Hair follicular keratinocyte (primary cell): Measurements from ENCODE around the gene TAGLN2. TPM values are rescaled to one million over a fixed set of nuclear protein-coding genes. Genes with fewer than 3 reads are reported as not detected.

Experiments used
- total RNA-seq: library from RNA; depleted of rRNA; stranded (reverse); fragments of >200 nt; gene quantifications from 2 replicates; pipeline ENCODE4 v1.2.3, GENCODE V29; 2015

The TAGLN2 gene
- 799 and 829 TPM in 2 replicates for total RNA-seq

DNA sequence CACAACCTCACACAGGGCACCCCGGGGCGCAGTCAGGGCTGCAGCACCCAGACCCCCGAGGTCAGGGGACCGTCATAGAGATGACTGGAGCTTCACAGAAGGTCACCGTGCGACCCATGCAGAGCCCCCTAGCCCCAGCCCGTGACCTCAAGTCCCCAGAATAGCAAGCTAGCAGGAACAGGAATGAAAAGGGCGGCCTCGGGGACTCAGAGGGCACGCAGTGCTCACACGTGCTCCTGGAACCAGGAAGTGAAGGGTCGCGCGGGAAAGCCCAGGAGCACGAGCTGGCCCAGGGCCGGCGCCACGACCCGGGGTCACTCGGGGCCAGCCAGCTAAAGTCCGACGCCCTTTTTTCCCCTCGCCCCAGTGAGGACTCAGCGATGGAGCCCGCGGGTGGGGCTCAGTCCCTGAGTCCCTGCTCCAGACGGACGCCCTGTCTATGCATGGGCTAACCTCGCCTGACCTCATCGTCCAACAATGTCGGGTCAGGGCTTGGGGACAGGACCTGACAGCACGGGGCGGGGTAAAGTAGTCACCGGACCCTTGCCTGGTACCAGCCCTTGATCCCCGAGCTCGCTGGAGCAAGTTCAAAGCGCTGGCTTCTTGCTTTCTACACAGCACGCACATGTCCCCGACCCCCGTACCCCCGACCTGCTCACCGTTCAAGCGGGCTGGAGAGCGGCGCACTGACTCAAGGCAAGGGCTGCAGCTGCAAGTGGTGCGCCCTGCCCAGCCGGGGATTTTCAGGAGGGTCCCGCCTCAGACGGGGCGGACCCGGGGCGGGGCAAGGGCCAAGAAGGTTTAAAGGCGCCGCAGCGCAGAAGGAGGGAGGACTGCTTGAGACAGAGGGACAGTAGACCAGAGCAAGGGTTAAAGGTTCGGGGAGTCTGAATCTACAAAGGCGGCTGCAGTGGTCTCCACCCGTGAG, at the start of gene TAGLN2:
TAGLN2 (minus strand) TSS at position 717 of the 928 bp plus-strand sequence. CDS start 4,998 bp downstream, outside the sequence.

DNA sequence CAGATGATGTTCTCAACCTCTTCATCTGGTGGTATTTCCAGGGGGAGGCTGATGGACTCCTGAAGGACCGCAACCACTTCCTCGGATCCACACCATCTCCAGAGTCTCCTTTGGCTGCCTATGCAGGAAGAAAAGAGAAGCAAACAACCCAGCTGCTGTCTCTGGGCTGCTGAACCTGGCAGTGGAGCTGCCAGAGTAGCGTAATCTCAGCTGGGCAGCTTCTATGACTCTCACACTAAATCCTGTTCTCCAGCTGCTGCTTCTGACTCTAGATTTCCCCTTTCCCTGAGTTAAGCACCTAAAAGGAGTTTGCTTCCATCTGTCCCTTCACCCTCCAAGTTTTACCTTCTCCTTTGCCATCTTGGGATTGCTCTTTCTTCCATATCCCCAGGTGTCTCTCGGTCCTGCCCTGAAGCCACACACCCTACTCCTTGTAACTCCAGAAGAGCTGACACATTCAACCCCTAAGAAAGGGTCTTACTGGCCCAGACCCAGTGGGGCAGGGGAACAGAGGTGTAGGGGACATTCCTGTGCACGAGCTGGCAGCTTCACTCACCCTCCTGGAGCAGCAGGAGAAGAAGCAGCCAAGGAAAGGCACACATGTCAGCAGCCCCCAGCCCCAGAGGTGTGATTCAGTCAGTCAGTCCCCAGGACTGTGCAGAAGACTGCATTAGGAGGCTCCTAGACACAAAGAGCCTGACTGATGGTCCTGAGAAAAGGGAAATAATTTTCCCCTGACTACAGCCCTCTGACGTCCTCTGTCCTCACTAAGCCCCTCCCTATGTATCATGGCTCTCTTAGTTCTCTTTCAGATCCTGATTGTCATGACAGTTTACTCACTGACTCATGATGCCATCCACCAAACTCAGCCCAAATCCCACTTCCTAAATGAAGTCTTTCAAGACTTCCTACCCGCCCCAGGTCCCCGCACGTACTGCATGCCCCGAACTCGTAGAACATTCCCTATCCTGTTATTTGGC, 28.5 kb upstream of the TAGLN2 start, which contains the start of gene SLAMF9:
SLAMF9 (minus strand) TSS at position 702 of the 980 bp plus-strand sequence; CDS start at position 602, 100 bp downstream.

DNA sequence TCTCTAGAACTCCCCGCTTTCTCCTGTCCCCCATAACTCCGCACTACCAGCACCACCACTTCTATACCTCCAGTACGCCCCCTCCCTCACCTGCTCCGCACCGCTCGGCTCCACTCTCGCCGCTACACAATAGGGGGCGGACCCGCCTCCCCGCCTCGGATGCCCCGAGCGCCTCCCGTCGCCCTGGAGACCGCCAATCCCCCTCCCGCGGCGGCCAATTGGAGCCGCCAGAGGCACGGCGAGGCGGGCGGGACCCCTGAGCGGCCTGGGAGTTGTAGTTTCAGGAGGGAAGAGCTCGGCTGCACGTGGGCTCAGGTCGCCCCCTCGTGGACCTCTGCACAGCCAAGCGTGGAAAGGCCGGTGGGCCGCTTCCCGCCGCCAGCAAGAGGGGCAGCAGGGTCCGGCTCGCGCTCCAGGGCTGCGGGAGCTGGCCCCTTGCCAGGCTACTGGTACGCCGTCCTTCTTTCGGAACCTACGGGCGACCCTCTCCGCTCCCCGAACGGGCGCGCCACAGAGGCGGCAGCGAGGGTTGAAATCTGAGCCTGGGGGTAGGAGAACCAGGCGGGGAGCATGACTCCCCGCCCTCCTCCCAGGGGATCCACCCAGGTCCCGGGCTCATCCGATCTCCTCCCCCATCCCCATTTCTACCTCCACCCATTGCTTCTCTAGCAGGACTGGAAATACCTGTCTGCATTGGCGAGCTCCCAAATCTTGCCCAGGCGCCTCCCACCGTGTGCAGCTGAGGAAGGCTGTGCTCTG, 20.4 kb upstream of the TAGLN2 start, which contains the start of gene IGSF9:
IGSF9 (minus strand) TSS at position 131 of the 759 bp plus-strand sequence. CDS start 2,159 bp downstream, outside the sequence.

DNA sequence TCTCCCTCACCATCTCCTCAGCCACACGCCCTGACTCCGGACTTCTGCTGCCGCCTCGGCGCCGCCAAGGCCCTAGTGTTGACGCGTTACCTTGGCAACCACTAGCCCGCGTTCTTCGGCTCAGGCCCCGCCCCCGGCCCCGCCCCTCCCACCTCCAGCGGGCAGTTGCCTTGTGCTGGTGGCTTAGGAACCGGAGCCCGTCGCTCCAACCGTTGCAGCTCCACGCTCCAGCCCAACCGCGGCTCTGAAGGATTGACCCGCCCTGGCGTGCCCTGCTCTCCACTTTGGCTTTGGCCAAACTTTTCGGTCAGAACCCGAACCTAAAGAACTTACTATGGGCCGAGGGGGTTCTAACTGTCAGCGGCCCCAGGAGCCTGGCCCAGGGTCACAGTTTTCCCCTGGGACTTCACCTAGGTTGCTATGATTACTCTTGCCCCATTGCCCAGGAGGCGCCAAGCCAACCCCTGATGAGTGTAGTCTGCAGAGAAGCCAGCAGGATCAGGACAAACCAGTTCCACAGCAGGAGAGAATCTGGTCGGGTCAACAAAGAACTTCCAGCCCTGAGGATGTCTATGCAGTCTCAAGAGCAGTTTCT, 25.1 kb downstream of the TAGLN2 start, which contains the start of gene CFAP45:
CFAP45 (minus strand) TSS at position 80 of the 595 bp plus-strand sequence; CDS start at position 13, 67 bp downstream.

Other genes starting within 250 kb of the TAGLN2 start
- not detected in 2 replicates for gene CRP, start 210.9 kb downstream of the TAGLN2 start, total RNA-seq
- gene DUSP23, start 144.5 kb downstream of the TAGLN2 start, total RNA-seq: 53.3 and 54.1 TPM in 2 replicates
- gene FCRL6, start 123.1 kb downstream of the TAGLN2 start, total RNA-seq: not detected in 2 replicates
- 0.72 TPM in 1 of 2 replicates, not detected in the other for gene SLAMF8, start 98.6 kb downstream of the TAGLN2 start, total RNA-seq
- not detected in 2 replicates for gene VSIG8, start 62.9 kb downstream of the TAGLN2 start, total RNA-seq
- gene CFAP45, start 25.3 kb downstream of the TAGLN2 start, total RNA-seq: 0.11 and 0.55 TPM in 2 replicates
- 4.7 and 6.2 TPM in 2 replicates for gene IGSF9, start 20.1 kb upstream of the TAGLN2 start, total RNA-seq
- 2.5 TPM in 1 of 2 replicates, not detected in the other for gene SLAMF9, start 28.7 kb upstream of the TAGLN2 start, total RNA-seq
- 0.94 and 1.4 TPM in 2 replicates for gene PIGM, start 106.5 kb upstream of the TAGLN2 start, total RNA-seq
- not detected in 2 replicates for gene KCNJ10, start 144.7 kb upstream of the TAGLN2 start, total RNA-seq
- gene KCNJ9, start 156.0 kb upstream of the TAGLN2 start, total RNA-seq: not detected in 2 replicates
- 33.8 and 41.4 TPM in 2 replicates for gene IGSF8, start 173.1 kb upstream of the TAGLN2 start, total RNA-seq
- not detected in 2 replicates for gene ATP1A2, start 190.3 kb upstream of the TAGLN2 start, total RNA-seq
- not detected in 2 replicates for gene ATP1A4, start 226.1 kb upstream of the TAGLN2 start, total RNA-seq